HCT116 (cell line): ENCODE data around the gene B4GALT3.

ENCODE experiments used
- CEBPB ChIP-seq: IDR thresholded peaks from 2 replicates; pipeline ENCODE4 v1.6.1; 2012; ENCODE audit warnings: low read depth
- POLR2A ChIP-seq: IDR thresholded peaks from 2 replicates; pipeline ENCODE4 v1.7.0; 2011; ENCODE audit warnings: borderline replicate concordance; ENCODE audit not compliant: insufficient read depth, insufficient read length; ENCODE audit errors: extremely low read depth
- RAD21 ChIP-seq: IDR thresholded peaks from 2 replicates; pipeline ENCODE4 v1.6.1; 2012; ENCODE audit warnings: low read depth, mild to moderate bottlenecking
- TF ChIP-seq, protein P1 (sequence below), 3 experiments: fragments of 200-600 bp in 1 of 3; sonication (generic) in 1 of 3; IDR thresholded peaks in 2 of 3; conservative IDR thresholded peaks in 1 of 3; 2 replicates each; pipeline ENCODE4 v1.5.1; 2012 to 2017; ENCODE audit warnings: low read depth in 2 of 3, low read length in 2 of 3, antibody characterized with exemption in 1 of 3, borderline replicate concordance in 1 of 3, control low read depth in 1 of 3, mild to moderate bottlenecking in 1 of 3, mixed read lengths in 1 of 3, mixed run types in 1 of 3, moderate library complexity in 1 of 3; ENCODE audit not compliant: insufficient read depth in 1 of 3

GRCh38 chr1:161166669-161167548, 10.4 kb downstream of the B4GALT3 start:
- TF ChIP-seq POLR2A = no peak
- TF ChIP-seq, protein P1, sequence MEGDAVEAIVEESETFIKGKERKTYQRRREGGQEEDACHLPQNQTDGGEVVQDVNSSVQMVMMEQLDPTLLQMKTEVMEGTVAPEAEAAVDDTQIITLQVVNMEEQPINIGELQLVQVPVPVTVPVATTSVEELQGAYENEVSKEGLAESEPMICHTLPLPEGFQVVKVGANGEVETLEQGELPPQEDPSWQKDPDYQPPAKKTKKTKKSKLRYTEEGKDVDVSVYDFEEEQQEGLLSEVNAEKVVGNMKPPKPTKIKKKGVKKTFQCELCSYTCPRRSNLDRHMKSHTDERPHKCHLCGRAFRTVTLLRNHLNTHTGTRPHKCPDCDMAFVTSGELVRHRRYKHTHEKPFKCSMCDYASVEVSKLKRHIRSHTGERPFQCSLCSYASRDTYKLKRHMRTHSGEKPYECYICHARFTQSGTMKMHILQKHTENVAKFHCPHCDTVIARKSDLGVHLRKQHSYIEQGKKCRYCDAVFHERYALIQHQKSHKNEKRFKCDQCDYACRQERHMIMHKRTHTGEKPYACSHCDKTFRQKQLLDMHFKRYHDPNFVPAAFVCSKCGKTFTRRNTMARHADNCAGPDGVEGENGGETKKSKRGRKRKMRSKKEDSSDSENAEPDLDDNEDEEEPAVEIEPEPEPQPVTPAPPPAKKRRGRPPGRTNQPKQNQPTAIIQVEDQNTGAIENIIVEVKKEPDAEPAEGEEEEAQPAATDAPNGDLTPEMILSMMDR (IDR thresholded peaks at IDR 0.05 in 2 of 3, conservative IDR thresholded peaks at IDR 0.05 in 1 of 3; ENCODE audit: borderline replicate concordance in 1 of 3, insufficient read depth in 1 of 3, low read depth in 2 of 3, low read length in 2 of 3) = no peak
- no peak for TF ChIP-seq CEBPB
- no peak for TF ChIP-seq RAD21
